Measurements from ENCODE around the gene SLC47A2.

- TF ChIP-seq REST (IDR thresholded peaks at IDR 0.05; ENCODE audit: insufficient read depth in 1 of 2, low read depth in 2 of 2, low read length in 2 of 2), result no peak
- no peak for TF ChIP-seq POLR2AphosphoS5 (IDR thresholded peaks at IDR 0.05; ENCODE audit: low read depth, low read length)
- no peak for TF ChIP-seq TAF1 (IDR thresholded peaks at IDR 0.05; ENCODE audit: borderline replicate concordance, insufficient read depth, low read length)
These were observed 33.3 kb downstream of the SLC47A2 start for GRCh38 chr17:19683117-19683516.

All from PFSK-1 (cell line).